HG03432 (cell line): ENCODE results near the gene REEP5.
"Not testable (repeated sequence)": the region's sequence is repeated elsewhere in the genome, so short reads cannot be mapped to it uniquely, and the experiment has no call there.

Source experiments
- ATAC-seq: cut with Tn5 transposase; IDR thresholded peaks from one replicate; pipeline ENCODE4 v1.9.1; 2021; ENCODE audit warnings: mild to moderate bottlenecking, moderate library complexity; ENCODE audit not compliant: unreplicated experiment

REEP5 gene

DNA sequence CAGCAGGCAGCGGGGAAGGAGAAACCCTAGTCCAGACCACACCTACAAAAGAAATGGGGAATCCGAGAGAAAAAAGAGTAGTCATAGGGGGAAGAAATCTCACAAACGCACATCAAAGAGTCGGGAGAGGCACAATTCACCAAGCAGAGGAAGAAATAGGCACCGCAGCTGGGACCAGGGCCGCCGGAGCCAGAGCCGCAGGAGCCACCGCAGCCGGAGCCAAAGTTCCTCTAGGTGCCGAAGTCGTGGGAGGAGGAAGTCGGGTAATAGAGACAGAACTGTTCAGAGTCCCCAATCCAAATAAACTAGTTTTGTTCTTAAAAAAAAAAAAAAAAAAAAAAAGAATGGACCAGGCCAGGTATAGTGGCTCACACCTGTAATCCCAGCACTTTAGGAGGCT is 29.3 kb downstream of the REEP5 start:
- ATAC-seq, result no peak

- ATAC-seq, result not testable (repeated sequence)
These were observed 30.0 kb downstream of the REEP5 start for GRCh38 chr5:112892066-112892465.

- no peak for ATAC-seq
These were observed 35.1 kb downstream of the REEP5 start for GRCh38 chr5:112886975-112887374.

GRCh38 chr5:112885001-112885400 is 37.0 kb downstream of the REEP5 start:
- no peak for ATAC-seq

DNA sequence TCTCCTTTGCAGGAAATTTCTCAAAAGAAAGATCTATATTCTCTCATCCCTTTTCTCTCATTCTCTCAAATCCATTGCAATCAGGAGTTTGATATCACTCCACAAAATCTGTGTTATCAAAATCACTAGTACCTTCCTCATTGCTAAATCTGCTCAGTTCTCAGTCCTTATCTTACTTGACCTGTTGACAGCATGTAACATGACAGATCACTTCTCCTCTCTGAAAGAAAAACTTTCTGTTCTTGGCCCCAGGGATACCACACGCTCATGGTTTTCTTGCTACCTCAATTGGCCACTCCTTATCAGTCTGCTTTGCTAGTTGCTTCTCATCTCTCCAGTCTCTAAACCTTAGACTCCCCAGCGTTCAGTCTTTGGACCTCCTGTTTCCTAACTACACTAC is 38.8 kb downstream of the REEP5 start:
- ATAC-seq, result no peak

DNA sequence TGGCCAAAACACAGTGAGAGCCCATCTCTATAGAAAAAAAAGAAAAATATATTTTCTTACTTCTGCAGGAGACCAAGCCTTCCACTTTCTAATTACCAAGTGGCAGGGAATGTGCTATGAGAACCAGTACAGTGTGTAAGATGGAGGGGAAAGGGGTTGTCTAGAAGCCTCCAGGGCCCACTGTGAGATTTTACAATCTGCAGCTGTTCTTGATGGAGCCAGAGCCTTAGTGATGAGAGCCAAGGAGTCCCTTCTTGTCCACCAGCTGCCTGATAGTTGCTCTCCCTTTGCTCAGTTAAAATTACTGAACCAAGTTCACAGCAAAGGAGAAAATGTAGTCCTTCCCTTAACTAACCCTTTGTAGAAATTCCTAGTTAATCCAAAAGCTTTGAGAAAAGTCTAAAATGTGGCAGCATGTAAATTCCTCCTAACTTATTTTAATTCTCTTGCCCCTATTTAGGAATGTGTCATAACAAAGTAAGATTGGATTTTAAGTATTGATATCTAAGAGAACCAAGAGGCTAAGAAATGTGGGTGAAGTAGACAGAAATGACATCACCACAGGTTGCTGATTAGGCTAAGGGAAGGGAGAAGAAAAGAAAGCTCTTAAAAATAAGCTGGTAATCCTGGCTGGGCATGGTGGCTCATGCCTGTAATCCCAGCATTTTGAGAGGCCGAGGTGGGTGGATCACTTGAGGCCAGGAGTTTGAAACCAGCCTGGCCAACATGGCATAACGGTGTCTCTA is 41.6 kb downstream of the REEP5 start:
- no peak for ATAC-seq

DNA sequence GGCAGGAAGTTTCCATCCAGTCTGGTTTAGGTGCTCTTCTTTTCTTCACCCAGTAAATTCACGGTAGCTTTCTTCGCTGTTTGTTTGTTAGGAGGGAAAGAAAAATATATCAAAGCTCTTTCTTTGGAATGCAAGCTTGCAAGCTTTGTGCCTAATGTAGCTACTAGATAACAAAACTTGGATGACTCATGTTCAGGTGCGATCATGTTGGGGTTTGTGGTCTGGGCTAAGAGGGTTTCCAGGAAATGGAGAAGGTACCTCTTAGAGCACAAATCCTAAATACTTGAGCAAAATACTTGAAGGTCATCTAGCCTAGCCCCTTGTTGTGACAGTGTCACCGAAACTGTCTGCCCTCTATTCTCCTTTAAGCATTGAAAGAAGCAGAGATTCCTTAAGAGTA is 43.3 kb downstream of the REEP5 start:
- peak; percentile 77 for ATAC-seq

- ATAC-seq, result no peak
These were observed 43.9 kb downstream of the REEP5 start for GRCh38 chr5:112878101-112878500.

- no peak for ATAC-seq
These were observed 45.7 kb downstream of the REEP5 start for GRCh38 chr5:112876362-112876761.

GRCh38 chr5:112870966-112871365 is 51.1 kb downstream of the REEP5 start:
- no peak for ATAC-seq

GRCh38 chr5:112869948-112870347 is 52.1 kb downstream of the REEP5 start:
- peak; percentile 75 for ATAC-seq

- no peak for ATAC-seq
These were observed 54.6 kb downstream of the REEP5 start for GRCh38 chr5:112867411-112867810.

DNA sequence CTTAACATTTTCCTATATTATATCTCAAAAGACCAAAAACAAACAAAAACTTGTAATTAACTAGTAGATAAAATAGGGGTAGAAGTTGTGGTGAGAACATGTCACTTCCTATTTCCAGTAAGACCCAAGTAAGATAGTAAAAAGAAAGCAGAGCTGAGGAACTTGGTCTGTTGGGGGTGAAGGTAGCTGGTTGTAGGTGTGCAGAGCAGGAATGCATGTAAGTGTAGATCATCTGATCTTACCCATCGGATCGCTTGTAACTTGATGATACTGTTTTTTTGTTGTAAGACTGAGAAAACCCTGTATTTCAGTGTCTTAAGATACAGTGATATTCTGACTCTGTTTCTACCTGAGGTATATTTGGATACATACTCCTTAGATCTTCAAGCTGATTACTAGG is 55.3 kb downstream of the REEP5 start:
- no peak for ATAC-seq

DNA sequence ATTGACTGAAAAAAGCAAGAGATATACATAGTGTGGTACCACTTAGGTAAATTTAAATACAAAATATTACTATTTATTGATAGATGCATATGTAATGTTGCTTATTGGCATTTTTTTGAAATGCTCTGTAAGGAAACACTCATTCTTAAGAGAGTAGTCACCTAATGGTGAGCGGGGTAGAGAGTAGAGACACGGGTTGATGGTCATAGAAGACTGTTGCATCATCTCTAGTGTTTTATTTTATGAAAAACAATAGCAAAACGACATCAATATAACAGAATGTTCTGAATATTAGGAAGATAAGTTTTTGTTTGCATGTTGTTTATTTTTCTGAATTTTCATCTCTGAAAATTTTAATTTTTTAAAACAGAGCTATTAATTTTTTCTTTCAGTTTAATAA is 56.9 kb downstream of the REEP5 start:
- ATAC-seq, result no peak

DNA sequence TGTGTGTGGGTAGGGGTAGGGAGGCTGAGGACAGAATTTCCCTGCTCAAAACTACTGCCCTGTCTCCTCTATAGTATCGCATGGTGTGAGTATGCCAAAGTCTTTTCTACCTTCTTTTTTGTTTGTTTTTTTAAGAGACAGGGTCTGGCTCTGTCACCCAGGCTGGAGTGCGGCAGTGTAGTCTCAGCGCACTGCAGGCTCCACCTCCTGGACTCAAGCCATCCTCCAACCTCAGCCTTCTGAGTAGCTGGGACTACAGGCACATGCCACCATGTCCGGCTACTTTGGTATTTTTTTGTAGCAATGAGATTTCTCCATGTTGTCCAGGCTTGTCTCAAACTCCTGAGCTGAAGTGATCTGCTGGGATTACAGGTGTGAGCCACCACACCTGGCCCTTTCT is 58.5 kb downstream of the REEP5 start:
- no peak for ATAC-seq

DNA sequence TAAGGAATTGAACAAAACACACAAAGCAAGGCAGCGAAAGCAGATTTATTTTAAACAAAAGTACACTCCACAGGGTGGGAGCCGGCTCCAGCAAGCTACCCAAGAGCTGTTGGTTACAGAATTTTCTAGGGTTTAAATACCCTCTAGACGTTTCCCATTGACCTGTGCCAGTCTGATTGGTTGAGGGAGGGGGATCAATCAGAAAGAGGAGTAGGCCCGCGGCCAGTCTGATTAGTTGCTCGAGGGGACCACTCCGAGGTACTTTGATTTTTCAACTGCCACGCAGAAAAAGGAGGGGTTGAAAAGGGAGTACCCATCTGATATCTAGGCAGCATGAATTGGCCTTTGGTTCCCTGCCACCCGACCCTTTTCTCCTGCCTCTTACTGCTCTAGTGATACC is 59.9 kb downstream of the REEP5 start:
- no peak for ATAC-seq

- no peak for ATAC-seq
These were observed 60.4 kb downstream of the REEP5 start for GRCh38 chr5:112861638-112861985.

GRCh38 chr5:112860929-112861637 is 60.9 kb downstream of the REEP5 start, which contains the start of gene SRP19:
SRP19 (plus strand) TSS chr5:112861287; CDS start chr5:112861377, 90 bp downstream.
- ATAC-seq, result peak; percentile 99

GRCh38 chr5:112860571-112860928 is 61.5 kb downstream of the REEP5 start:
- not testable (repeated sequence) for ATAC-seq

- ATAC-seq, result no peak
These were observed 64.2 kb downstream of the REEP5 start for GRCh38 chr5:112857866-112858265.

DNA sequence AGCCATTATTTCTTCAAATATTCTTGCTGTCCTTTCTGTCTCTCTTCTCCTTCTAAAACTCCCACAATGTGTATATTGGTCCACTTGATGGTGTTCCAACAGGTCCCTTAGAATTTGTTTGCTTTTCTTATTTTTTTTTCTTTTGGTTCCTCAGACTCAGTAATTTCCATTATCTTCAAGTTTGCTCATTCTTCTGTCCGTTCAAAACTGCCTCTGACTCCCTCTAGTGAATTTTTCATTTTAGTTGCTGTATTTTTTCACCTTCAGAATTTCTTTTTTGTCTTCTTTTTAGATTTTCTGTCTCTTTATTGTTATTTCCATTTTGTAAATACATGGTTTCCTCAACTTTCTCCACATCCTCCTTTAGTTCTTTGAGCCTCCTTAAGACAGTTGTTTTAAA is 67.4 kb downstream of the REEP5 start:
- ATAC-seq, result no peak

- no peak for ATAC-seq
These were observed 72.1 kb downstream of the REEP5 start for GRCh38 chr5:112849912-112850311.
